GM12874 (cell line): Measurements from ENCODE around the gene GET3.

ENCODE experiments used
- TF ChIP-seq, protein P1 (sequence below): IDR thresholded peaks from 2 replicates; pipeline ENCODE4 v1.5.1; 2011; ENCODE audit warnings: low read depth, mild to moderate bottlenecking, control low read depth, low read length, moderate library complexity; ENCODE audit not compliant: insufficient read depth

The GET3 gene

DNA sequence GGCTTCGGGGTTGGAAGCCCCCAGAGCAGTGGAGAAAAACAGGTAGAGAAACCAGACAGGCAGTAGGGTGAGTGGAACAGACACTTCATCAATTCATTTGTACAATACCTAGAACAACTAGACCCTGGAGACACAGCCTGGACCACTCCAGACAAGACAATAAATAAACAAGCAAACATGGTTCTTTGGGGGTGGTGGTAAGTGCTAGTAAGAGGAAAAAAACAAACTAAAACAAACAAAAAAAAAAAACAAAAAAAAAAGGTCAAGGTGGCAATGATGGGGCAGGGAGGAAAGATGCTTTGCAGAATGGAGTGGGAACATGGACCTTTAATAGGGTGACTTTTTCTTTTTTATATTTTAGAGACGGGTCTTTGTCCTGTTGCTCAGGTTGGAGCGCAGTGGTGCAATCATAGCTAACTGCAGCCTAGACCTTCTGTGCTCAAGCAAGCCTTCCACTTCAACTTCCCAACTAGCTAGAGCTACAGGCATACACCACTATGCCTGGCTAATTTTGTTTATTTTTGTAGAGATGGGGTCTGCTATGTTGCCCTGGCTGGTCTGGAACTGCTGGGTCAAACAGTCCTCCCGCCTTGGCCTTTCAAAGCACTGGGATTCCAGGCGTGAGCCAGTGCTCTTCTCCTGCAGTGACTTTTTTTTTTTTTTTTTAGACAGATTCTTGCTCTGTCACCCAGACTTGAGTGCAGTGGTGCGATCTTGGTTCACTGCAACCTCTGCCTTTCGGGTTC is 57.1 kb downstream of the GET3 start:
- TF ChIP-seq, protein P1, sequence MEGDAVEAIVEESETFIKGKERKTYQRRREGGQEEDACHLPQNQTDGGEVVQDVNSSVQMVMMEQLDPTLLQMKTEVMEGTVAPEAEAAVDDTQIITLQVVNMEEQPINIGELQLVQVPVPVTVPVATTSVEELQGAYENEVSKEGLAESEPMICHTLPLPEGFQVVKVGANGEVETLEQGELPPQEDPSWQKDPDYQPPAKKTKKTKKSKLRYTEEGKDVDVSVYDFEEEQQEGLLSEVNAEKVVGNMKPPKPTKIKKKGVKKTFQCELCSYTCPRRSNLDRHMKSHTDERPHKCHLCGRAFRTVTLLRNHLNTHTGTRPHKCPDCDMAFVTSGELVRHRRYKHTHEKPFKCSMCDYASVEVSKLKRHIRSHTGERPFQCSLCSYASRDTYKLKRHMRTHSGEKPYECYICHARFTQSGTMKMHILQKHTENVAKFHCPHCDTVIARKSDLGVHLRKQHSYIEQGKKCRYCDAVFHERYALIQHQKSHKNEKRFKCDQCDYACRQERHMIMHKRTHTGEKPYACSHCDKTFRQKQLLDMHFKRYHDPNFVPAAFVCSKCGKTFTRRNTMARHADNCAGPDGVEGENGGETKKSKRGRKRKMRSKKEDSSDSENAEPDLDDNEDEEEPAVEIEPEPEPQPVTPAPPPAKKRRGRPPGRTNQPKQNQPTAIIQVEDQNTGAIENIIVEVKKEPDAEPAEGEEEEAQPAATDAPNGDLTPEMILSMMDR, result no peak

- TF ChIP-seq, protein P1, result no peak
Measured at GRCh38 chr19:12794971-12795381, 57.7 kb downstream of the GET3 start.

DNA sequence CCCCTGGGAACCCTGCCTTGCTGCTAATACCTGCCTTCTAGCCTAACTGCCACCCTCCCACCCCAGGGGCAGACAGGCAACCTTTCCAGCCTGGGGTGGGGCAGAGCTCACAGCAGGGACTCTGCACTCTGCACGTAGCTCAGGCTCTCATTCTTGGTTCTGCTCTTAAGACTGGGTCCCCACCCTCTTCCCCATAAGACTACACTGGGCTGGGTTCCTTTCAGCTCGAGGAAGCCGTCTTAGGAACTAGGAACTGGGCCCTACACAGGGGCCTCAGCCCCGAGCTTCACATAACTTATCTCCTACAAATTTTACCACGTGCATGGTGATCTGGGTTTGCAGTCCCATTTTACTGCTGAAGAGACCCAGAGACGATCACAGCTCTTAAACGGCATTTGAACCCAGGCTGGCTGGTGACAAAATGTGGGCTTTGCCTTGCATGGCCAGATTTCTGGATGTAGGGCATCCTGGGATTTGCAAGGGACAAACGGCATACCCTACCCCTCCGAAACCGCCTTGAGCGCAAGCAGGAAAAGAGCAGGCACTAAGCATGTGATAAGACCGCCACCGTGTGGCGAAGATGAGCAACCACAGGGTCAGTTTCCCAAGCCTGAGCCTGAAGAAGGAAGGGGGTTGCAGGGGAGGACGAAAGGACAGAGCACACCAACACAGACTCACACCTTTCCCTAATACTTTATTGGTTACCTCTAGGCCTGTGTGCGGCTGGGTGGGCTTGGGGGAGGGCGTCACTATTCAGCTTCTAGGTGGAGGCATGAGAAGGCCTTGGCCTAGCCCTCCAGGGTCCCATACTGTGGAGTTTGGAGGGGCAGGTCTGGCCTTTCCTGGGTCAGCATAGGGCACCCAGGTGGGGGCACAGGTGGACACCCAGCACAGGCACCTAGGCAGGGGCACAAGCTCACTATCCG is 59.1 kb downstream of the GET3 start:
- TF ChIP-seq, protein P1, result peak; percentile 93

- TF ChIP-seq, protein P1, result no peak
Measured at GRCh38 chr19:12797141-12797587, 59.9 kb downstream of the GET3 start.
